ACHN (cell line): ENCODE measurements around the gene QSOX2.
"Not testable (repeated sequence)": the region's sequence is repeated elsewhere in the genome, so short reads cannot be mapped to it uniquely, and the experiment has no call there.

ENCODE experiments used
- DNase-seq: peaks from one replicate; pipeline ENCODE4 v3.0.0-alpha.2; 2015
- in situ Hi-C: cut with HindIII; loops from 2 replicates; pipeline ENCODE4 v1.10.0; 2017; ENCODE audit warnings: low sequenced_read_pairs, low pct_ligation_motif_present, low pct_unique_long_range_greater_than_20kb

Gene QSOX2

GRCh38 chr9:136268735-136269134 is 23.1 kb upstream of the QSOX2 start:
- in situ Hi-C loops, result no loop called here

GRCh38 chr9:136268318-136268717 is 22.7 kb upstream of the QSOX2 start:
- in situ Hi-C loops, result no loop called here
- DNase-seq, result no peak

More at GRCh38 chr9:136268735-136269134, 23.1 kb upstream of the QSOX2 start:
- DNase-seq, result no peak

- DNase-seq, result peak; percentile 79
- in situ Hi-C loops, result no loop called here
Measured at GRCh38 chr9:136267261-136268111, 21.9 kb upstream of the QSOX2 start.

- DNase-seq, in situ Hi-C loops: not testable (repeated sequence)
Measured at GRCh38 chr9:136266641-136267040, 21.0 kb upstream of the QSOX2 start.

GRCh38 chr9:136265561-136266355 is 20.1 kb upstream of the QSOX2 start:
- no peak for DNase-seq
- in situ Hi-C loops, result no loop called here

GRCh38 chr9:136264441-136265405 is 19.1 kb upstream of the QSOX2 start:
- no peak for DNase-seq
- in situ Hi-C loops, result no loop called here

- in situ Hi-C loops, result no loop called here
Measured at GRCh38 chr9:136264031-136264430, 18.4 kb upstream of the QSOX2 start.

GRCh38 chr9:136262671-136263178 is 17.1 kb upstream of the QSOX2 start:
- in situ Hi-C loops, result no loop called here

More at GRCh38 chr9:136264031-136264430, 18.4 kb upstream of the QSOX2 start:
- DNase-seq, result no peak

GRCh38 chr9:136261686-136262430 is 16.2 kb upstream of the QSOX2 start:
- no peak for DNase-seq
- in situ Hi-C loops, result no loop called here

More at GRCh38 chr9:136262671-136263178, 17.1 kb upstream of the QSOX2 start:
- no peak for DNase-seq

- in situ Hi-C loops, result no loop called here
Measured at GRCh38 chr9:136260936-136261472, 15.4 kb upstream of the QSOX2 start.

GRCh38 chr9:136260521-136260920 is 14.9 kb upstream of the QSOX2 start:
- in situ Hi-C loops, result no loop called here
- no peak for DNase-seq

More at GRCh38 chr9:136260936-136261472, 15.4 kb upstream of the QSOX2 start:
- no peak for DNase-seq

GRCh38 chr9:136259836-136260235 is 14.2 kb upstream of the QSOX2 start:
- in situ Hi-C loops, result no loop called here
- no peak for DNase-seq

GRCh38 chr9:136259517-136259813 is 13.9 kb upstream of the QSOX2 start:
- DNase-seq, result no peak
- in situ Hi-C loops, result no loop called here

- in situ Hi-C loops, result no loop called here
- no peak for DNase-seq
Measured at GRCh38 chr9:136258786-136259516, 13.3 kb upstream of the QSOX2 start.

- in situ Hi-C loops, result no loop called here
- no peak for DNase-seq
Measured at GRCh38 chr9:136258299-136258625, 12.7 kb upstream of the QSOX2 start.

GRCh38 chr9:136257381-136258298 is 12.0 kb upstream of the QSOX2 start:
- no peak for DNase-seq
- in situ Hi-C loops, result no loop called here
